A673 (cell line): ENCODE data around the gene NAT16. TPM values are rescaled to one million over a fixed set of nuclear protein-coding genes. Genes with fewer than 3 reads are reported as not detected.
A peak's percentile ranks its signal among the peaks of the same experiment; 100 is the strongest.

Source experiments
- BruUV-seq: library from RNA; stranded (reverse); fragments of 400-500 nt; replicated peaks from 2 replicates; lab custom pipeline; 2021; lab: Mats Ljungman, UMichigan
- CTCF ChIA-PET: fragments of 300-600 bp; sonication (Branson Sonifier 250); formaldehyde crosslinking; loops from one replicate; lab custom pipeline; 2022; ENCODE audit warnings: antibody characterized with exemption; lab: Charles Lee
- POLR2A ChIA-PET: fragments of 300-600 bp; sonication (Branson Sonifier 250); formaldehyde crosslinking; loops from one replicate; lab custom pipeline; 2022; ENCODE audit warnings: antibody characterized with exemption; ENCODE audit not compliant: low non-redundant PET; lab: Charles Lee
- DNase-seq: peaks from one replicate; pipeline ENCODE4 v3.0.0-alpha.2; 2015; ENCODE audit warnings: low spot score
- H3K27ac ChIP-seq: fragments of 200-600 bp; sonication (generic); 2 replicates; pipeline ENCODE4 v1.5.1; 2016; ENCODE audit warnings: mixed run types, low read depth, mild to moderate bottlenecking, mixed read lengths, antibody characterized with exemption, low read length; ENCODE audit not compliant: poor library complexity, severe bottlenecking
- H3K27me3 ChIP-seq: fragments of 200-600 bp; sonication (generic); replicated peaks from 2 replicates; pipeline ENCODE4 v1.6.1; 2017; ENCODE audit warnings: mixed run types, low read depth, mild to moderate bottlenecking, mixed read lengths, antibody characterized with exemption, low read length; ENCODE audit not compliant: insufficient read depth, poor library complexity
- H3K36me3 ChIP-seq: fragments of 200-600 bp; sonication (generic); 2 replicates; pipeline ENCODE4 v1.6.1; 2016; ENCODE audit warnings: mixed run types, mild to moderate bottlenecking, mixed read lengths, antibody characterized with exemption, low read length; ENCODE audit not compliant: insufficient read depth, poor library complexity, severe bottlenecking
- H3K4me1 ChIP-seq: fragments of 200-600 bp; sonication (generic); 2 replicates; pipeline ENCODE4 v1.6.1; 2017; ENCODE audit warnings: mixed run types, mild to moderate bottlenecking, mixed read lengths, antibody characterized with exemption, low read length; ENCODE audit not compliant: insufficient read depth, poor library complexity, severe bottlenecking
- H3K4me3 ChIP-seq: fragments of 200-600 bp; sonication (generic); 2 replicates; pipeline ENCODE4 v1.5.1; 2016; ENCODE audit warnings: low read depth, mixed run types, mild to moderate bottlenecking, mixed read lengths, low read length; ENCODE audit not compliant: poor library complexity, severe bottlenecking
- H3K9me3 ChIP-seq: fragments of 200-600 bp; sonication (generic); 2 replicates; pipeline ENCODE4 v1.6.1; 2016; ENCODE audit warnings: mixed run types, low read depth, mild to moderate bottlenecking, mixed read lengths, antibody characterized with exemption, low read length; ENCODE audit not compliant: poor library complexity, severe bottlenecking
- CTCF ChIP-seq: fragments of 300-800, 200-600 bp; sonication (generic); conservative IDR thresholded peaks from 2 replicates; pipeline ENCODE4 v1.5.1; 2017; ENCODE audit warnings: low read depth, mild to moderate bottlenecking, antibody characterized with exemption, low read length, moderate library complexity, mixed read lengths
- EZH2 ChIP-seq: fragments of 200-600 bp; sonication (generic); IDR thresholded peaks from 2 replicates; pipeline ENCODE4 v1.6.1; 2017; ENCODE audit warnings: borderline replicate concordance, low read depth, mild to moderate bottlenecking, mixed read lengths, antibody characterized with exemption, low read length; ENCODE audit not compliant: poor library complexity, severe bottlenecking
- intact Hi-C: fragments of 100-400 bp; cut with micrococcal nuclease; formaldehyde crosslinking; loops from one replicate; pipeline ENCODE4 v1.10.0; 2022; ENCODE audit not compliant: unreplicated experiment
- total RNA-seq: library from RNA; stranded (reverse); gene quantifications from 2 replicates; pipeline ENCODE4 v1.2.3, GENCODE V29; 2021

Gene NAT16
- total RNA-seq, 1 experiment from 2014 or later, result not detected

DNA sequence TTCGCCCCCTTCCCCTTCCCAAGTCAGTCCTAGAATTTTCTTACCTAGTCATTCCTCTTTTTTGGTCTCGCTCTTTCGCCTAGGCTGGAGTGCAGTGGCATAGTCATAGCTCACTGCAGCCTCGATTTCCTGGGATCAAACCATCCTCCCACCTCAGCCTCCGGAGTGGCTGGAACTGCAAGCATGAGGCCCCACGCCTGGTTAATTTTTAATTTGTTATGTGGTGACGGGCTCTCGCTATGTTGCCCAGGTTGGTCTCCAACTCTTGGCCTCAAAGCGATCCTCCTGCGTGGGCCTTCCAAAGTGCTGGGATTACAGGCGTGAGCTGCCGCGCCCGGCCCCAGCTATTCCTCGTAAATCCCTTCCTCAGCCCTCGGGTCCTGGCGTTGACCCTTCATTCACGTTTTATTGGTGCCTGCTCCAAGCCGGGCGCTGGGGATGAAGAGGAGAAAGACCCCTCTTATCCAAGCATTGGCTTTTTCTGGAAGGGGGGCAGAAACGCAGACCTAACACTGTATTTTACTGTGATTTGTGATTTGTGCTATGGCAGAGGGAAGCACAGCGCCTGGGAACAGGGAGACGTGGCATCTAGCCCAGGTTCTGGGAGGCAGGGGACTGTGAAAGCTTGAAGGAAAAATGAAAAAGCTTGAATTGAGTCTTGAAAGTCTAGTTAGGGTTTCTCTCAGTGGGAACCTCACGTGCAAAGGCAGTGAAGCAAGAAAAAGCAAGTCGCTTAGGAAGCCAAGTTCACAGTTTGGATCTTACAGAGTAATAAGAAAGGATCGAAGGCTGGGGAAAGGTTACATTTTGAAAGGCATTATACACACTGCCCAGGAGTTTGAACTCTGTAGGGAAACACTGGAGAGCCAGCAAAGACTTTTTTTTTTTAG lies 38.4 kb upstream of the NAT16 start:
- ChIA-PET CTCF (interaction anchor here (0.7 to 1.4 kb wide), 5 partner anchors 26 to 75 kb away, joined by 4 to 7 read pairs (median 5); no protein-coding TSS in a partner anchor), POLR2A (no interaction called here)
- TSS peak; percentile 83 for BruUV-seq
- peaks cover 25% of the 10 kb centered on the region for H3K4me1 ChIP-seq
- H3K4me3 ChIP-seq, result peak overlapping the region; percentile 68
- intact Hi-C loops, result loop anchor here (2.0 kb wide), 1 partner anchor 26 kb away; the partner anchor contains the start of gene FIS1
- no peaks in the 10 kb centered on the region for H3K9me3 ChIP-seq
- peaks cover 5% of the 10 kb centered on the region for H3K36me3 ChIP-seq
- DNase-seq, result no peak
- TF ChIP-seq EZH2 (no peak), CTCF (no peak)
- H3K27ac ChIP-seq, result peak overlapping the region; percentile 58
- H3K27me3 ChIP-seq, result no peaks in the 10 kb centered on the region

GRCh38 chr7:101217388-101218235 lies 37.5 kb upstream of the NAT16 start, which contains the start of the genes PLOD3 and ZNHIT1:
TSS of gene PLOD3 (minus strand) at chr7:101217581. CDS start at chr7:101217274, 307 bp downstream.
TSS of gene ZNHIT1 (plus strand) at chr7:101218165. CDS start at chr7:101218196, 31 bp downstream.
- TF ChIP-seq EZH2 (no peak), CTCF (no peak)
- no TSS peak for BruUV-seq
- ChIA-PET POLR2A (no interaction called here), CTCF (interaction anchor here (0.5 to 1.4 kb wide), 5 partner anchors 17 to 74 kb away, joined by 3 to 7 read pairs (median 4); no protein-coding TSS in a partner anchor)
- H3K27me3 ChIP-seq, result no peaks in the 10 kb centered on the region
- H3K4me3 ChIP-seq, result peak within 1 kb of the TSS; percentile 68
- H3K9me3 ChIP-seq, result no peaks in the 10 kb centered on the region
- peaks cover 25% of the 10 kb centered on the region for H3K4me1 ChIP-seq
- peak within 1 kb of the TSS; percentile 78 for H3K27ac ChIP-seq
- peak; percentile 99 for DNase-seq
- intact Hi-C loops, result loop anchor here (2.0 kb wide), 1 partner anchor 27 kb away; the partner anchor contains the start of gene FIS1
- H3K36me3 ChIP-seq, result peaks cover 4% of the 10 kb centered on the region

- intact Hi-C loops, result no loop called here
Observed at GRCh38 chr7:101216860-101217387, 36.8 kb upstream of the NAT16 start.

More at GRCh38 chr7:101216860-101217387, 36.8 kb upstream of the NAT16 start:
- H3K4me3 ChIP-seq, result peak overlapping the region; percentile 68
- peak overlapping the region; percentile 78 for H3K27ac ChIP-seq
- ChIA-PET CTCF (interaction anchor here (0.7 to 1.4 kb wide), 4 partner anchors 18 to 73 kb away, joined by 3 to 7 read pairs (median 4); no protein-coding TSS in a partner anchor), POLR2A (no interaction called here)
- H3K9me3 ChIP-seq, result no peaks in the 10 kb centered on the region
- TF ChIP-seq CTCF, result 0 out of 2 replicates have a peak, but pooled peaks have one; percentile 18
- no peak for TF ChIP-seq EZH2
- no peak for DNase-seq
- H3K36me3 ChIP-seq, result peaks cover 4% of the 10 kb centered on the region
- no TSS peak for BruUV-seq
- H3K4me1 ChIP-seq, result peaks cover 25% of the 10 kb centered on the region
- no peaks in the 10 kb centered on the region for H3K27me3 ChIP-seq
